ENCODE data around the gene MFNG.

DNA sequence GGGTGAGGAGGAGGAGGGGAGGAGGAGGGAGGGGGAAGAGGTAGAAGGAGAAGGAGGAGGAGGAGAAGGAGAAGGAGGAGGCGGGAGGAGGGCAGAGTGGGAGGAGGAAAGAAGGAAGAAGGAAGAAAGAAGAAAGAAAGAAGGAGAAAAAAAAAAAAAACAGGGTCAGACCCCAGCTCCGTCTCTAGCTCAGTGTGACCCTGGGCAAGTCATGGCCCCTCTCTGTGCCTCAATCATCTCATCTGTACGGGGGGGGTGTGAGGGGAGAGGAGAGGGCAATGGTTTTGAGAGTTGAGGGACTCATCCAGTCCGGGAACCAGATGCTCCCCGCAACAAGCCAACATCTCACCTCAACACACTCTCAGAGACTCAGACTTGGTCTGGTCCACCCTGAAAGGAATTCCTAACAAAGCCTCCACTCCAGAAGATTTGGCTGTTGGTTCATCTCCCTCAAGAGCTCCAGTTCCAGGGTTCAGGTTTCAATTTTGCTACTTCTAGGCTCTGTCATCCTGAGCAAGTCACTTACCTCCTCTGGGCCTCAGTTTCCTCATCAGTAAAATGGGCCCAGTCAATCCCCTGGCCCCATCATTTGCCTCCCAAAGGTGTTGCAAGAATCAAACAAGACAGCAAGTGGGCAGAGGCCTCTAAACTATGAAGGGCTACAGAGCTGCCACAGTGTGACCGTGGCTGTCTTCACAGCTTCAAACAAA lies 25.4 kb upstream of the MFNG start:
- no peak for TF ChIP-seq POLR2AphosphoS5 (IDR thresholded peaks at IDR 0.05)
- TF ChIP-seq, protein P1, sequence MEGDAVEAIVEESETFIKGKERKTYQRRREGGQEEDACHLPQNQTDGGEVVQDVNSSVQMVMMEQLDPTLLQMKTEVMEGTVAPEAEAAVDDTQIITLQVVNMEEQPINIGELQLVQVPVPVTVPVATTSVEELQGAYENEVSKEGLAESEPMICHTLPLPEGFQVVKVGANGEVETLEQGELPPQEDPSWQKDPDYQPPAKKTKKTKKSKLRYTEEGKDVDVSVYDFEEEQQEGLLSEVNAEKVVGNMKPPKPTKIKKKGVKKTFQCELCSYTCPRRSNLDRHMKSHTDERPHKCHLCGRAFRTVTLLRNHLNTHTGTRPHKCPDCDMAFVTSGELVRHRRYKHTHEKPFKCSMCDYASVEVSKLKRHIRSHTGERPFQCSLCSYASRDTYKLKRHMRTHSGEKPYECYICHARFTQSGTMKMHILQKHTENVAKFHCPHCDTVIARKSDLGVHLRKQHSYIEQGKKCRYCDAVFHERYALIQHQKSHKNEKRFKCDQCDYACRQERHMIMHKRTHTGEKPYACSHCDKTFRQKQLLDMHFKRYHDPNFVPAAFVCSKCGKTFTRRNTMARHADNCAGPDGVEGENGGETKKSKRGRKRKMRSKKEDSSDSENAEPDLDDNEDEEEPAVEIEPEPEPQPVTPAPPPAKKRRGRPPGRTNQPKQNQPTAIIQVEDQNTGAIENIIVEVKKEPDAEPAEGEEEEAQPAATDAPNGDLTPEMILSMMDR (IDR thresholded peaks at IDR 0.05) = no peak
